Loucy (cell line): ENCODE data around the gene LGR4.

Source experiments
- EZH2phosphoT487 ChIP-seq: fragments of 200-600 bp; IDR thresholded peaks from 2 replicates; pipeline ENCODE4 v1.6.1; 2018; ENCODE audit warnings: antibody characterized with exemption, mild to moderate bottlenecking, moderate library complexity, borderline replicate concordance
- TF ChIP-seq, protein P1 (sequence below): fragments of 200-600 bp; sonication (generic); conservative IDR thresholded peaks from 2 replicates; pipeline ENCODE4 v1.5.1; 2014; ENCODE audit warnings: mild to moderate bottlenecking, antibody characterized with exemption, low read length

DNA sequence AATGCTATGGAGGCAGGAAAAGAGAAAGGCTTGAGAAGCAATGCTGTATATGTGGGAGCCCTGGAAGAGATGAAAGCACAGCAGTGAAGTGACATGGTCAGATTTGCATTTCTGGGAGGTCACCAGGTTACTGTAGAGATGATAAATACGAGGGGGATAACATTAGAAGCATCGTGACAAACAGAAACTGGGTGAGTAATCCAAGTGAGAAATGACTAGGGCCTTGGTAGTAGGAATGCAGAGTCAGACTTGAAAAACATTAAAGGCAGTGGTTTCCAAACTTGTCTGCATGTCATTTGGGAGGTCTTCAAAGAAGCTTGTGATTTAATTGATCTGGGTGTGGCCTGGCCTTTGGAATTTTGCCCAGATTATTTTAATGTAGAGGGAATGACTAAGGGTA, 153.5 kb downstream of the LGR4 start:
- TF ChIP-seq, protein P1, sequence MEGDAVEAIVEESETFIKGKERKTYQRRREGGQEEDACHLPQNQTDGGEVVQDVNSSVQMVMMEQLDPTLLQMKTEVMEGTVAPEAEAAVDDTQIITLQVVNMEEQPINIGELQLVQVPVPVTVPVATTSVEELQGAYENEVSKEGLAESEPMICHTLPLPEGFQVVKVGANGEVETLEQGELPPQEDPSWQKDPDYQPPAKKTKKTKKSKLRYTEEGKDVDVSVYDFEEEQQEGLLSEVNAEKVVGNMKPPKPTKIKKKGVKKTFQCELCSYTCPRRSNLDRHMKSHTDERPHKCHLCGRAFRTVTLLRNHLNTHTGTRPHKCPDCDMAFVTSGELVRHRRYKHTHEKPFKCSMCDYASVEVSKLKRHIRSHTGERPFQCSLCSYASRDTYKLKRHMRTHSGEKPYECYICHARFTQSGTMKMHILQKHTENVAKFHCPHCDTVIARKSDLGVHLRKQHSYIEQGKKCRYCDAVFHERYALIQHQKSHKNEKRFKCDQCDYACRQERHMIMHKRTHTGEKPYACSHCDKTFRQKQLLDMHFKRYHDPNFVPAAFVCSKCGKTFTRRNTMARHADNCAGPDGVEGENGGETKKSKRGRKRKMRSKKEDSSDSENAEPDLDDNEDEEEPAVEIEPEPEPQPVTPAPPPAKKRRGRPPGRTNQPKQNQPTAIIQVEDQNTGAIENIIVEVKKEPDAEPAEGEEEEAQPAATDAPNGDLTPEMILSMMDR: no peak
- no peak for TF ChIP-seq EZH2phosphoT487
